OCI-LY7 (cell line): ENCODE results near the gene GLIS1. TPM values are rescaled to one million over a fixed set of nuclear protein-coding genes. Genes with fewer than 3 reads are reported as not detected.

Source experiments
- BruUV-seq: library from RNA; stranded (reverse); fragments of 400-500 nt; replicated peaks from 2 replicates; lab custom pipeline; 2021; lab: Mats Ljungman, UMichigan
- CTCF ChIA-PET: fragments of 300-600 bp; sonication (Branson Sonifier 250); formaldehyde crosslinking; loops from one replicate; lab custom pipeline; 2022; ENCODE audit warnings: antibody characterized with exemption; ENCODE audit not compliant: unreplicated experiment; lab: Charles Lee
- POLR2A ChIA-PET: fragments of 300-600 bp; sonication (Branson Sonifier 250); formaldehyde crosslinking; loops from one replicate; lab custom pipeline; 2022; ENCODE audit warnings: antibody characterized with exemption; lab: Charles Lee
- DNase-seq: peaks from one replicate; pipeline ENCODE4 v3.0.0-alpha.2; 2015; ENCODE audit warnings: low spot score
- H2AFZ ChIP-seq: fragments of 200-600 bp; sonication (generic), shearing (Covaris generic); 2 replicates; pipeline ENCODE4 v1.6.1; 2014; ENCODE audit warnings: mild to moderate bottlenecking, antibody characterized with exemption, low read length, moderate library complexity
- H3K27ac ChIP-seq: fragments of 200-600 bp; sonication (generic); 2 replicates; pipeline ENCODE4 v1.5.1; 2014; ENCODE audit warnings: mixed run types, low read depth, mild to moderate bottlenecking, moderate library complexity, low read length, inconsistent platforms; ENCODE audit not compliant: poor library complexity, severe bottlenecking
- H3K36me3 ChIP-seq: fragments of 200-600 bp; sonication (generic); 2 replicates; pipeline ENCODE4 v1.6.1; 2014; ENCODE audit warnings: mild to moderate bottlenecking, antibody characterized with exemption, low read length, moderate library complexity, mixed read lengths; ENCODE audit not compliant: insufficient read depth
- H3K4me1 ChIP-seq: fragments of 200-600 bp; sonication (generic); 2 replicates; pipeline ENCODE4 v1.5.1; 2014; ENCODE audit warnings: mild to moderate bottlenecking, low read length; ENCODE audit not compliant: insufficient read depth, poor library complexity, severe bottlenecking
- H3K4me2 ChIP-seq: fragments of 200-600 bp; sonication (generic); 2 replicates; pipeline ENCODE4 v1.6.1; 2014; ENCODE audit warnings: mild to moderate bottlenecking, low read length
- H3K4me3 ChIP-seq: fragments of 200-600 bp; sonication (generic); 2 replicates; pipeline ENCODE4 v1.5.1; 2014; ENCODE audit warnings: mild to moderate bottlenecking, low read depth, low read length; ENCODE audit not compliant: poor library complexity, severe bottlenecking
- H3K79me2 ChIP-seq: fragments of 200-600 bp; sonication (generic); 2 replicates; pipeline ENCODE4 v1.6.1; 2016; ENCODE audit warnings: low read depth, mild to moderate bottlenecking, low read length, moderate library complexity, mixed read lengths; ENCODE audit not compliant: insufficient read depth
- H3K9me2 ChIP-seq: fragments of 200-600 bp; sonication (generic); 2 replicates; pipeline ENCODE4 v1.6.1; 2016; ENCODE audit warnings: mild to moderate bottlenecking, low read length, mixed read lengths; ENCODE audit not compliant: insufficient read depth
- H3K9me3 ChIP-seq: fragments of 200-600 bp; sonication (generic); 2 replicates; pipeline ENCODE4 v1.6.1; 2014; ENCODE audit warnings: mild to moderate bottlenecking, mixed run types, low read length, mixed read lengths
- H4K20me1 ChIP-seq: fragments of 200-600 bp; sonication (generic); 2 replicates; pipeline ENCODE4 v1.6.1; 2014; ENCODE audit warnings: mild to moderate bottlenecking, antibody characterized with exemption, low read length, moderate library complexity, mixed read lengths; ENCODE audit not compliant: insufficient read depth
- CTCF ChIP-seq: fragments of 200-600 bp; sonication (generic); conservative IDR thresholded peaks from 2 replicates; pipeline ENCODE4 v1.5.1; 2014; ENCODE audit warnings: mild to moderate bottlenecking, antibody characterized with exemption, low read length, moderate library complexity, mixed read lengths
- EZH2phosphoT487 ChIP-seq: fragments of 200-600 bp; sonication (generic); IDR thresholded peaks from 2 replicates; pipeline ENCODE4 v1.6.1; 2018; ENCODE audit warnings: low read depth, borderline replicate concordance, mild to moderate bottlenecking, mixed run types, antibody characterized with exemption, low read length, moderate library complexity, mixed read lengths
- intact Hi-C: fragments of 100-400 bp; cut with micrococcal nuclease; formaldehyde crosslinking; loops from one replicate; pipeline ENCODE4 v1.10.0; 2022; ENCODE audit not compliant: unreplicated experiment
- total RNA-seq, 2 experiments: library from RNA; depleted of rRNA in 1 of 2; stranded (reverse); fragments of >200 nt in 1 of 2; shearing (Covaris generic) in 1 of 2; gene quantifications; 2 replicates each; pipeline ENCODE4 v1.2.3, GENCODE V29; 2014 to 2022

The GLIS1 gene
- total RNA-seq, 2 experiments from 2014 or later = not detected

GRCh38 chr1:53633073-53633704 is 105.8 kb downstream of the GLIS1 start:
- Histone ChIP-seq H3K9me3 (no peaks in the 10 kb centered on the region), H4K20me1 (no peaks in the 10 kb centered on the region), H3K9me2 (no peaks in the 10 kb centered on the region), H3K4me1 (no peaks in the 10 kb centered on the region), H3K27ac (no peak overlapping the region), H2AFZ (no peak overlapping the region), H3K79me2 (no peaks in the 10 kb centered on the region), H3K36me3 (no peaks in the 10 kb centered on the region), H3K4me2 (no peak overlapping the region), H3K4me3 (no peak overlapping the region)
- ChIA-PET CTCF (no interaction called here), POLR2A (no interaction called here)
- no TSS peak for BruUV-seq
- TF ChIP-seq CTCF = no peak
- no peak for TF ChIP-seq EZH2phosphoT487
- DNase-seq = no peak
- intact Hi-C loops = no loop called here

GRCh38 chr1:53631622-53632310 is 107.2 kb downstream of the GLIS1 start:
- H3K9me3 ChIP-seq = no peaks in the 10 kb centered on the region
- CTCF ChIA-PET = no interaction called here
- DNase-seq = no peak
- H3K36me3 ChIP-seq = no peaks in the 10 kb centered on the region
- H3K27ac ChIP-seq = no peak overlapping the region
- no peaks in the 10 kb centered on the region for H3K9me2 ChIP-seq
- H3K4me3 ChIP-seq = no peak overlapping the region
- no peaks in the 10 kb centered on the region for H3K79me2 ChIP-seq
- H4K20me1 ChIP-seq = no peaks in the 10 kb centered on the region
- no peak for TF ChIP-seq EZH2phosphoT487
- no peak for TF ChIP-seq CTCF
- POLR2A ChIA-PET = no interaction called here
- no TSS peak for BruUV-seq
- intact Hi-C loops = no loop called here
- no peaks in the 10 kb centered on the region for H3K4me1 ChIP-seq
- H3K4me2 ChIP-seq = no peak overlapping the region
- no peak overlapping the region for H2AFZ ChIP-seq

GRCh38 chr1:53629101-53629691 is 109.8 kb downstream of the GLIS1 start:
- CTCF ChIA-PET = no interaction called here
- TF ChIP-seq EZH2phosphoT487 (no peak), CTCF (no peak)
- H4K20me1 ChIP-seq = no peaks in the 10 kb centered on the region

More at GRCh38 chr1:53629101-53629691, 109.8 kb downstream of the GLIS1 start:
- Histone ChIP-seq H3K9me3 (no peaks in the 10 kb centered on the region), H3K79me2 (no peaks in the 10 kb centered on the region), H3K9me2 (no peaks in the 10 kb centered on the region), H3K36me3 (no peaks in the 10 kb centered on the region), H3K4me1 (no peaks in the 10 kb centered on the region), H3K4me3 (no peak overlapping the region), H3K4me2 (no peak overlapping the region), H3K27ac (no peak overlapping the region), H2AFZ (no peak overlapping the region)
- BruUV-seq = no TSS peak
- POLR2A ChIA-PET = no interaction called here
- intact Hi-C loops = no loop called here
- no peak for DNase-seq
